Hepatocyte (in vitro differentiated cells): ENCODE measurements around the gene MYO18B.

Experiments used
- EZH2 ChIP-seq: fragments of 200-600 bp; sonication (generic); IDR thresholded peaks from 2 replicates; pipeline ENCODE4 v1.6.1; 2016; ENCODE audit warnings: antibody characterized with exemption, mild to moderate bottlenecking, borderline replicate concordance
- EZH2phosphoT487 ChIP-seq: fragments of 200-600 bp; sonication (generic); IDR thresholded peaks from one replicate; pipeline ENCODE4 v1.6.1; 2018; ENCODE audit warnings: antibody characterized with exemption, mild to moderate bottlenecking, low read depth, moderate library complexity; ENCODE audit not compliant: unreplicated experiment, severe bottlenecking
- TF ChIP-seq, protein P1 (sequence below): fragments of 200-600 bp; sonication (generic); IDR thresholded peaks from 2 replicates; pipeline ENCODE4 v1.5.1; 2016; ENCODE audit warnings: antibody characterized with exemption, mild to moderate bottlenecking; ENCODE audit not compliant: poor library complexity

DNA sequence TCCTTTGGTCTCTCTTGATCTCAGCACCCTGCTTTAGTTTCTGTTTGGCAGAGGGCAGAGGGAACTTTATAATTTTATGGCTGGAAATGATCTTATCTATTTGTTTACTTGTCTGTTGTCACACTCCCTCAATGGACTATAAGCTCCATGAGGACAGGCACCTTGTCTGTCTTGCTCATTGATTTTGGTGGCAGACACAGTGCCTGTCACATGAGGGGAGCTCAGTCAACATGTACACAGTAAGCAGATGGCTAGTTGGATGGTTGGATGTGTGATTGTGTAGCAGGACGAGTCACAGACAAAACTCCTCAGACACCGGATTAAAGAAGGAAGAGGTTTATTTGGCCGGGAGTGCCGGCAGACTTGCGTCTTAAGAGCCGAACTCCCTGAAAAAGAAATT lies 80.4 kb downstream of the MYO18B start:
- no peak for TF ChIP-seq EZH2
- TF ChIP-seq EZH2phosphoT487 = no peak
- TF ChIP-seq, protein P1, sequence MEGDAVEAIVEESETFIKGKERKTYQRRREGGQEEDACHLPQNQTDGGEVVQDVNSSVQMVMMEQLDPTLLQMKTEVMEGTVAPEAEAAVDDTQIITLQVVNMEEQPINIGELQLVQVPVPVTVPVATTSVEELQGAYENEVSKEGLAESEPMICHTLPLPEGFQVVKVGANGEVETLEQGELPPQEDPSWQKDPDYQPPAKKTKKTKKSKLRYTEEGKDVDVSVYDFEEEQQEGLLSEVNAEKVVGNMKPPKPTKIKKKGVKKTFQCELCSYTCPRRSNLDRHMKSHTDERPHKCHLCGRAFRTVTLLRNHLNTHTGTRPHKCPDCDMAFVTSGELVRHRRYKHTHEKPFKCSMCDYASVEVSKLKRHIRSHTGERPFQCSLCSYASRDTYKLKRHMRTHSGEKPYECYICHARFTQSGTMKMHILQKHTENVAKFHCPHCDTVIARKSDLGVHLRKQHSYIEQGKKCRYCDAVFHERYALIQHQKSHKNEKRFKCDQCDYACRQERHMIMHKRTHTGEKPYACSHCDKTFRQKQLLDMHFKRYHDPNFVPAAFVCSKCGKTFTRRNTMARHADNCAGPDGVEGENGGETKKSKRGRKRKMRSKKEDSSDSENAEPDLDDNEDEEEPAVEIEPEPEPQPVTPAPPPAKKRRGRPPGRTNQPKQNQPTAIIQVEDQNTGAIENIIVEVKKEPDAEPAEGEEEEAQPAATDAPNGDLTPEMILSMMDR = no peak
